ENCODE results near the gene SYPL1. TPM values are rescaled to one million over a fixed set of nuclear protein-coding genes. Genes with fewer than 3 reads are reported as not detected.

Gene SYPL1
- 100 to 1,000 TPM in 2 of 7 donors, 10 to 100 TPM in 5; 72.8 to 113 (median 95.3) TPM for total RNA-seq
- 10 to 100 TPM; 49.9 to 79.0 (median 67.3) TPM for polyA plus RNA-seq
- long read RNA-seq, donor 1, transcript SYPL1-202 (5 exons, 2,151 nt), result major isoform, 54 of 70 reads
- long read RNA-seq, donor 1, partial matches to known transcripts, result 13 of 70 reads
- long read RNA-seq, donor 1, other reads (novel, unspliced or antisense), result 0 of 70 reads
- long read RNA-seq, donor 2, transcript SYPL1-202 (5 exons, 2,151 nt), result major isoform, 29 of 39 reads
- long read RNA-seq, donor 2, partial matches to known transcripts, result 7 of 39 reads
- long read RNA-seq, donor 2, other reads (novel, unspliced or antisense), result 0 of 39 reads

GRCh38 chr7:106112118-106112971, at the start of gene SYPL1:
TSS of gene SYPL1 (minus strand) at chr7:106112312. CDS start at chr7:106112208, 104 bp downstream.
- peak within 1 kb of the TSS; percentile 60 to 72 (median 66) for H3K4me3 ChIP-seq
- no peaks in the 10 kb centered on the region for H3K9me3 ChIP-seq
- peaks cover 0 to 7% (median 0%) of the 10 kb centered on the region in 6 donors for H3K36me3 ChIP-seq
- DNase-seq, result peak; percentile 99
- TF ChIP-seq POLR2AphosphoS5 (IDR thresholded peaks at IDR 0.05) (peak; percentile 87 to 94 (median 89)), CTCF (IDR thresholded peaks at IDR 0.05 in 8 of 11, conservative IDR thresholded peaks at IDR 0.05 in 3 of 11) (peak in 3 of 11 experiments; percentile 7 to 32 (median 31)), POLR2A (IDR thresholded peaks at IDR 0.05) (peak in 2 of 3 donors; percentile 52 to 69)
- 1% methylated on average over 17 to 76 of the region's 76 CpGs for WGBS, 5 donors
- no peaks in the 10 kb centered on the region for H3K27me3 ChIP-seq (replicated peaks in 1 of 7)
- H3K27ac ChIP-seq, result peak within 1 kb of the TSS; percentile 94 to 99 (median 98)
- intact Hi-C loops (cut with DNase I; ENCODE audit: low total_unique reads), result no loop called here
- H3K4me1 ChIP-seq, result peaks cover 25 to 91% (median 77%) of the 10 kb centered on the region in 6 donors

GRCh38 chr7:106155027-106155426, 42.9 kb upstream of the SYPL1 start:
- WGBS, 5 donors, result 56 to 67% (median 63%) methylated on average over 4 of the region's 4 CpGs
- Histone ChIP-seq H3K4me1 (peaks cover 6 to 35% (median 15%) of the 10 kb centered on the region in 6 donors), H3K4me3 (no peak overlapping the region), H3K9me3 (no peaks in the 10 kb centered on the region), H3K36me3 (no peaks in the 10 kb centered on the region), H3K27ac (no peak overlapping the region), H3K27me3 (replicated peaks in 1 of 7) (peaks cover 0 to 17% (median 0%) of the 10 kb centered on the region in 7 donors)
- DNase-seq, result no peak
- intact Hi-C loops (cut with DNase I; ENCODE audit: low total_unique reads), result loop anchor here (2.0 kb wide), 1 partner anchor 98 kb away; no protein-coding TSS in a partner anchor
- TF ChIP-seq CTCF (IDR thresholded peaks at IDR 0.05 in 8 of 11, conservative IDR thresholded peaks at IDR 0.05 in 3 of 11) (no peak), POLR2A (IDR thresholded peaks at IDR 0.05) (no peak), POLR2AphosphoS5 (IDR thresholded peaks at IDR 0.05) (no peak)

- peak; percentile 92 for DNase-seq
- no peaks in the 10 kb centered on the region for H3K9me3 ChIP-seq
- TF ChIP-seq POLR2AphosphoS5 (IDR thresholded peaks at IDR 0.05) (peak in 2 of 3 donors; percentile 46 to 47), POLR2A (IDR thresholded peaks at IDR 0.05) (no peak), CTCF (IDR thresholded peaks at IDR 0.05 in 8 of 11, conservative IDR thresholded peaks at IDR 0.05 in 3 of 11) (peak; percentile 77 to 94 (median 90))
- peaks cover 6 to 35% (median 15%) of the 10 kb centered on the region in 6 donors for H3K4me1 ChIP-seq
- H3K36me3 ChIP-seq, result no peaks in the 10 kb centered on the region
- intact Hi-C loops (cut with DNase I; ENCODE audit: low total_unique reads), result loop anchor here (2.0 kb wide), 1 partner anchor 97 kb away; no protein-coding TSS in a partner anchor
- no peak overlapping the region for H3K27ac ChIP-seq
- WGBS, 5 donors, result 52 to 60% (median 53%) methylated on average over 15 of the region's 15 CpGs
- H3K4me3 ChIP-seq, result peak overlapping the region in 2 of 8 donors; percentile 15 to 45
- H3K27me3 ChIP-seq (replicated peaks in 1 of 7), result peaks cover 0 to 17% (median 0%) of the 10 kb centered on the region in 7 donors
These were observed 41.9 kb upstream of the SYPL1 start for GRCh38 chr7:106153891-106154449.

All from spleen (tissue), 13 donors.